Nasal cavity respiratory epithelium epithelial cell of viscerocranial mucosa (primary cell): Measurements from ENCODE around the gene MCM7. TPM values are rescaled to one million over a fixed set of nuclear protein-coding genes. Genes with fewer than 3 reads are reported as not detected.

Experiments
- total RNA-seq: library from RNA; depleted of rRNA; stranded (reverse); fragments of >200 nt; gene quantifications from 2 replicates; pipeline ENCODE4 v1.2.3, GENCODE V29; 2014

The MCM7 gene
- 25.6 and 27.3 TPM in 2 replicates for total RNA-seq

GRCh38 chr7:100101016-100101862 lies at the start of gene MCM7, which contains the start of gene AP4M1:
TSS of gene MCM7 (minus strand) at chr7:100101397. CDS start at chr7:100101294, 103 bp downstream.
TSS of gene AP4M1 (plus strand) at chr7:100101643. CDS start at chr7:100101715, 72 bp downstream.

GRCh38 chr7:100148559-100149328 lies 47.5 kb upstream of the MCM7 start, which contains the start of gene LAMTOR4:
TSS of gene LAMTOR4 (plus strand) at chr7:100148918. CDS start at chr7:100148973, 55 bp downstream.

GRCh38 chr7:100126931-100127865 lies 26.0 kb upstream of the MCM7 start, which contains the start of gene MBLAC1:
TSS of gene MBLAC1 (plus strand) at chr7:100126967. CDS start at chr7:100127396, 429 bp downstream.

GRCh38 chr7:100119072-100119969 lies 18.1 kb upstream of the MCM7 start, which contains the start of the genes CNPY4 and TAF6:
TSS of gene CNPY4 (plus strand) at chr7:100119634. CDS start at chr7:100119745, 111 bp downstream.
TSS of gene TAF6 (minus strand) at chr7:100119358. CDS start at chr7:100114209, 5,149 bp downstream.

GRCh38 chr7:100088621-100089457 lies 12.4 kb downstream of the MCM7 start, which contains the start of gene COPS6:
TSS of gene COPS6 (plus strand) at chr7:100088969. CDS start at chr7:100088991, 22 bp downstream.

GRCh38 chr7:100081535-100082102 lies 19.6 kb downstream of the MCM7 start, which contains the start of gene ZNF3:
TSS of gene ZNF3 (minus strand) at chr7:100081723. CDS start at chr7:100077357, 4,366 bp downstream.

GRCh38 chr7:100049441-100050291 lies 51.5 kb downstream of the MCM7 start, which contains the start of gene ZSCAN21:
TSS of gene ZSCAN21 (plus strand) at chr7:100049774. CDS start at chr7:100057007, 7,233 bp downstream.

Other genes with a start within 250 kb of the MCM7 start
- 0.21 TPM in 1 of 2 replicates, not detected in the other for gene OR2AE1, start 224.4 kb downstream of the MCM7 start, total RNA-seq
- gene TRIM4, start 181.9 kb downstream of the MCM7 start, total RNA-seq: 23.9 and 38.2 TPM in 2 replicates
- 0.14 TPM in 1 of 2 replicates, not detected in the other for gene GJC3, start 171.8 kb downstream of the MCM7 start, total RNA-seq
- 1.0 and 1.3 TPM in 2 replicates for gene AZGP1, start 125.4 kb downstream of the MCM7 start, total RNA-seq
- 40.3 and 61.4 TPM in 2 replicates for gene ZKSCAN1, start 85.8 kb downstream of the MCM7 start, total RNA-seq
- 11.0 and 15.4 TPM in 2 replicates for gene ZSCAN21, start 51.6 kb downstream of the MCM7 start, total RNA-seq
- gene ZNF3, start 19.7 kb downstream of the MCM7 start, total RNA-seq: 22.2 and 28.9 TPM in 2 replicates
- gene COPS6, start 12.4 kb downstream of the MCM7 start, total RNA-seq: 56.0 and 63.2 TPM in 2 replicates
- gene AP4M1, start 246 bp upstream of the MCM7 start, total RNA-seq: 12.6 and 16.8 TPM in 2 replicates
- gene TAF6, start 18.0 kb upstream of the MCM7 start, total RNA-seq: 23.6 and 46.7 TPM in 2 replicates
- 1.4 and 4.6 TPM in 2 replicates for gene CNPY4, start 18.2 kb upstream of the MCM7 start, total RNA-seq
- gene MBLAC1, start 25.6 kb upstream of the MCM7 start, total RNA-seq: 1.00 and 1.0 TPM in 2 replicates
- gene LAMTOR4, start 47.5 kb upstream of the MCM7 start, total RNA-seq: 37.9 and 61.5 TPM in 2 replicates
- 6.2 and 8.7 TPM in 2 replicates for gene TRAPPC14, start 57.3 kb upstream of the MCM7 start, total RNA-seq
- 0.34 and 1.1 TPM in 2 replicates for gene GAL3ST4, start 67.2 kb upstream of the MCM7 start, total RNA-seq
- gene GPC2, start 76.0 kb upstream of the MCM7 start, total RNA-seq: 1.4 and 2.1 TPM in 2 replicates
- 0.07 and 0.34 TPM in 2 replicates for gene STAG3, start 76.5 kb upstream of the MCM7 start, total RNA-seq
- not detected in 2 replicates for gene PVRIG, start 118.6 kb upstream of the MCM7 start, total RNA-seq
- gene SPDYE3, start 206.3 kb upstream of the MCM7 start, total RNA-seq: not detected in 2 replicates